ENCODE data around the gene KCTD16.

DNA sequence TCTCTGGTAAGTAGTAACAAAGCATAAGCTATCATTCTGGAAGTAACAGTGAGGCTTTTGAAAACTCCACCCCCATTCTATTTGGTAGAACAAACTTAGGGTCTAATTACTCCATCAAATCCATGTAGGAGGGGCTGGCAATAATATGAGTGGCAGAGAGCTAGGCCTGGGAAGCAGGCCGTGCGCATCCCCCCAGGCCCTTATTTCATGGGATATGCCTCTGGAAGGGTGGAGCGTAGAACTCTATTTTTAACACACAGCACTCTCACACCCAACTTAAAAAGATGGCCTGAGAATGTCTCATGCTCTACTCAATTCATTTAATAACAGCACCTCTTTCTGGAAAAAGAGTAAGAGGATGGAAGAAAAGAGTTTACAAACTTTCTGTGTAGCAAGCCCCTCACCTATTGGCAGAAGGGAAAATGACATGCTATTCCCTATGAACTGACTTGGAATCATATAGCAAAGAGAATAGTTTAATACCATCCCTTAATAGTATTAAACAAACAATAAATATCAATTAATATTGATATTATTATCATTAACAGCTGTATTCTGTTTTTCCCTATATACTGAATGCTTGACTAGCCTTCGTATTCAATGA, 233.2 kb downstream of the KCTD16 start:
- TF ChIP-seq, protein P1, sequence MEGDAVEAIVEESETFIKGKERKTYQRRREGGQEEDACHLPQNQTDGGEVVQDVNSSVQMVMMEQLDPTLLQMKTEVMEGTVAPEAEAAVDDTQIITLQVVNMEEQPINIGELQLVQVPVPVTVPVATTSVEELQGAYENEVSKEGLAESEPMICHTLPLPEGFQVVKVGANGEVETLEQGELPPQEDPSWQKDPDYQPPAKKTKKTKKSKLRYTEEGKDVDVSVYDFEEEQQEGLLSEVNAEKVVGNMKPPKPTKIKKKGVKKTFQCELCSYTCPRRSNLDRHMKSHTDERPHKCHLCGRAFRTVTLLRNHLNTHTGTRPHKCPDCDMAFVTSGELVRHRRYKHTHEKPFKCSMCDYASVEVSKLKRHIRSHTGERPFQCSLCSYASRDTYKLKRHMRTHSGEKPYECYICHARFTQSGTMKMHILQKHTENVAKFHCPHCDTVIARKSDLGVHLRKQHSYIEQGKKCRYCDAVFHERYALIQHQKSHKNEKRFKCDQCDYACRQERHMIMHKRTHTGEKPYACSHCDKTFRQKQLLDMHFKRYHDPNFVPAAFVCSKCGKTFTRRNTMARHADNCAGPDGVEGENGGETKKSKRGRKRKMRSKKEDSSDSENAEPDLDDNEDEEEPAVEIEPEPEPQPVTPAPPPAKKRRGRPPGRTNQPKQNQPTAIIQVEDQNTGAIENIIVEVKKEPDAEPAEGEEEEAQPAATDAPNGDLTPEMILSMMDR (conservative IDR thresholded peaks at IDR 0.05; ENCODE audit: low read length): no peak
- TF ChIP-seq EZH2phosphoT487 (IDR thresholded peaks at IDR 0.05; ENCODE audit: borderline replicate concordance): no peak

Measured in Loucy (cell line).